CD1c-positive myeloid dendritic cell (primary cell): ENCODE data around the gene CEACAM6.
A peak's percentile ranks its signal among the peaks of the same experiment; 100 is the strongest.

Source experiments
- DNase-seq: peaks from one replicate; pipeline ENCODE4 v3.0.0-alpha.2; 2016; ENCODE audit errors: extremely low spot score

The CEACAM6 gene

GRCh38 chr19:41796362-41796761 lies 41.0 kb downstream of the CEACAM6 start, which contains the start of gene CEACAM3:
TSS of gene CEACAM3 (plus strand) at chr19:41796587. CDS start at chr19:41796678, 91 bp downstream.
- DNase-seq = peak; percentile 62

- no peak for DNase-seq
These were observed 41.6 kb downstream of the CEACAM6 start for GRCh38 chr19:41796901-41797300.

- DNase-seq = no peak
These were observed 44.2 kb downstream of the CEACAM6 start for GRCh38 chr19:41799444-41800000.

- DNase-seq = no peak
These were observed 45.7 kb downstream of the CEACAM6 start for GRCh38 chr19:41801031-41801430.

- peak; percentile 89 for DNase-seq
These were observed 46.5 kb downstream of the CEACAM6 start for GRCh38 chr19:41801792-41802211.

- DNase-seq = no peak
These were observed 47.4 kb downstream of the CEACAM6 start for GRCh38 chr19:41802770-41803169.

GRCh38 chr19:41804336-41804735 lies 49.0 kb downstream of the CEACAM6 start:
- DNase-seq = peak; percentile 15

GRCh38 chr19:41807176-41807575 lies 51.8 kb downstream of the CEACAM6 start:
- DNase-seq = no peak

GRCh38 chr19:41808663-41809566 lies 53.6 kb downstream of the CEACAM6 start:
- DNase-seq = peak; percentile 55

GRCh38 chr19:41810301-41810700 lies 55.0 kb downstream of the CEACAM6 start:
- DNase-seq = no peak

GRCh38 chr19:41811036-41811435 lies 55.7 kb downstream of the CEACAM6 start:
- DNase-seq = peak; percentile 90

GRCh38 chr19:41811981-41812380 lies 56.7 kb downstream of the CEACAM6 start:
- no peak for DNase-seq

- DNase-seq = no peak
These were observed 58.6 kb downstream of the CEACAM6 start for GRCh38 chr19:41813911-41814310.

- DNase-seq = no peak
These were observed 60.0 kb downstream of the CEACAM6 start for GRCh38 chr19:41815301-41815700.

- DNase-seq = no peak
These were observed 61.4 kb downstream of the CEACAM6 start for GRCh38 chr19:41816761-41817160.

- DNase-seq = peak; percentile 79
These were observed 65.8 kb downstream of the CEACAM6 start for GRCh38 chr19:41821003-41821735.
